Measurements from ENCODE around the gene PAM.

DNA sequence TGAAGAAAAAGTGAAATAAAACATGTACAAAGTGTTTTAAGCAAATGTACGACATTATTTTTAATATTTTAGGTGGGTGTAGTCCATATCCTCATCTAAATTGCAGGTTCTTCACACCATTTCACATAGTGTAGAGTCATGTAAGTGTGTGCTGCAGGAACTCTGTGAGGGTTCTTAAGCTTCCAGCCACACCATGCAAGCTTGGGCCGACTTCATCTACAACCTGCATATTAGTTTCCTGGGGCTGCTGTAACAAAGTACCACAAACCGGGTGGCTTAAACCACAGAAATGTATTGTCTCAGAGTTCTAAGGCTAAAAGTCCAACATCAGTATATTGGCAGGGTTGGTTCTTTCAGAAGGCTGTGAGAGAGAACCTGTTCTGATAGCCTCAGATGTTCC, 10.2 kb downstream of the PAM start:
- TF ChIP-seq CTCF (IDR thresholded peaks at IDR 0.05) (no peak), POLR2A (IDR thresholded peaks at IDR 0.05) (no peak), EP300 (IDR thresholded peaks at IDR 0.05) (no peak)
